Tibial nerve (tissue), 4 donors: Measurements from ENCODE around the gene PSD4. TPM values are rescaled to one million over a fixed set of nuclear protein-coding genes. Genes with fewer than 3 reads are reported as not detected.

Source experiments
- DNase-seq, 2 donors: peaks; one replicate each; pipeline ENCODE4 v3.0.0-alpha.2; 2019; ENCODE audit warnings: low spot score in 2 of 2
- H3K27ac ChIP-seq, 4 donors: fragments of 200-600 bp; sonication (generic) in 3 of 4; one replicate each; pipeline ENCODE4 v1.5.1; 2017 to 2019; ENCODE audit warnings: mild to moderate bottlenecking in 1 of 4
- H3K27me3 ChIP-seq, 2 donors: fragments of 200-600 bp; sonication (generic) in 1 of 2; one replicate each; pipeline versions ENCODE4 v1.5.1 to v1.6.0; 2017 to 2019
- H3K36me3 ChIP-seq, 3 donors: fragments of 200-600 bp; sonication (generic); one replicate each; pipeline ENCODE4 v1.5.1; 2018 to 2019
- H3K4me1 ChIP-seq, 4 donors: fragments of 200-600 bp; sonication (generic) in 3 of 4; one replicate each; pipeline ENCODE4 v1.5.1; 2017 to 2019
- H3K4me3 ChIP-seq, 4 donors: fragments of 200-600 bp; sonication (generic) in 3 of 4; one replicate each; pipeline ENCODE4 v1.5.1; 2017 to 2019; ENCODE audit warnings: mild to moderate bottlenecking in 1 of 4, moderate library complexity in 1 of 4
- H3K9me3 ChIP-seq, 4 donors: fragments of 200-600 bp; sonication (generic) in 3 of 4; one replicate each; pipeline ENCODE4 v1.5.1; 2017 to 2019
- EP300 ChIP-seq, 2 donors: sonication (generic); formaldehyde crosslinking; IDR thresholded peaks; one replicate each; pipeline ENCODE4 v1.6.1; 2017; ENCODE audit warnings: antibody characterized with exemption in 2 of 2, mild to moderate bottlenecking in 1 of 2
- POLR2A ChIP-seq, 2 donors: fragments of 450-650 bp; IDR thresholded peaks; one replicate each; pipeline ENCODE4 v1.6.1; 2017; ENCODE audit warnings: antibody characterized with exemption in 2 of 2, mild to moderate bottlenecking in 2 of 2, moderate library complexity in 2 of 2
- WGBS, 2 donors: methylation state at CpG; one replicate each; pipeline ENCODE4 v1.1.5; 2018; 5-methylcytosine and 5-hydroxymethylcytosine counted together
- total RNA-seq, 4 donors: library from RNA; depleted of rRNA; stranded (reverse); fragments of >200 nt; gene quantifications; one replicate each; pipeline ENCODE4 v1.1.0, GENCODE V29; 2016
- TF ChIP-seq, protein P1 (sequence below), 5 experiments: fragments of 200-600 bp in 3 of 5; fragments of 450-650 bp in 2 of 5; sonication (generic) in 3 of 5; IDR thresholded peaks; one replicate each; pipeline ENCODE4 v1.5.1; 2016 to 2019; ENCODE audit warnings: antibody characterized with exemption in 5 of 5, mild to moderate bottlenecking in 3 of 5, moderate library complexity in 2 of 5

Gene PSD4
- total RNA-seq, 4 donors from 2014 or later, result 8.7 to 20.7 (median 11.3) TPM

DNA sequence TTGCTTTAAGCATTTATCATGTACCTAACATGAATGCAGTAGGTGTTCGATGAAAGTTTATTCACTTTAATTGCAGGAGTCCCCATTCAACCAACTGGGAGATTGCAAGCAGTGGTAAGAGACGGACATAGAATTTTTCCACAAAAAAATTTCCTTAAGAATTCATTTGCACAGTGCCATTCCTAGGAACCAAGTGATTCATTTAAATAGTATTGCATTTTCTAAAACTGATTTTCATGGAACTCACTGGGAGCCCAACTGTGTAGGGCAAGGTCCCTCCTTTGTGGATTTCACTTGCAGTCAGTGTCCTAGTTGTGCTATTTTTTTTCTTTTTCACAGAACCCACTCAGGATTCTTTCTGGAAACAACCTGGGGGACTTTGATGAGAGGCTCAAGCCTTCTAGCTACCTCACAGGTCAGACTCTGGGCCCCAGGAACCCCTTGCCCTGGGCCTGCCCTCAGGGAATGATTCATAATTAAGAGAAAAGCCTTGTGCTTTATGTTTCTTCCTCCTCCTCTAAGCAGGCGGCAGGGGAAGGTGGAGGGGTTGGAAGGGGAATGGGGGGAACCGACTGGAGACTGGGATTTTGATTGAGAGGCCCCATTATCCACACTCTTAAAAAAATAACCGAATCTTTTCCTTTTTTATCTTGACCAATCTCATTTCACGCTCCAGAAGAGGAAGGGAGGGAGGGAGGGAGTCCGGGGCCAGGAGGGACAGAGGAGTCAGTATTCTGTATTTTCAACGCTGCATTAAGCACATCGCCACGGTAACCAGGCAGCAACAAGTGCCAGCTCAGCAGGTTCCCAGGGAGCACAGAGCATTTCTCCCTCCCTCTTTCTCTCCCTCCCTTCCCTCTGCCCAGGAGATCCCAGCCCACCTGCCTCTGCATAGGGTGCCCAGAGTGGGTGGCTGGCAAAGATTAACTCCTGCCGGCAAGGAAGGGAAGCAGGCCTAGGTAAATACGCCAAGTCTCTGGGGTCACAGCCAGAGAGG is 51.8 kb downstream of the PSD4 start:
- Histone ChIP-seq H3K27ac (peak overlapping the region in 2 of 4 donors; percentile 16 to 55), H3K27me3 (no peaks in the 10 kb centered on the region), H3K36me3 (no peaks in the 10 kb centered on the region), H3K4me1 (peaks cover 0 to 17% (median 0%) of the 10 kb centered on the region in 4 donors), H3K9me3 (no peaks in the 10 kb centered on the region), H3K4me3 (no peak overlapping the region)
- WGBS, 2 donors, result 39 to 48% methylated on average over 12 of the region's 12 CpGs
- TF ChIP-seq EP300 (IDR thresholded peaks at IDR 0.05) (no peak), POLR2A (IDR thresholded peaks at IDR 0.05) (no peak)
- TF ChIP-seq, protein P1, sequence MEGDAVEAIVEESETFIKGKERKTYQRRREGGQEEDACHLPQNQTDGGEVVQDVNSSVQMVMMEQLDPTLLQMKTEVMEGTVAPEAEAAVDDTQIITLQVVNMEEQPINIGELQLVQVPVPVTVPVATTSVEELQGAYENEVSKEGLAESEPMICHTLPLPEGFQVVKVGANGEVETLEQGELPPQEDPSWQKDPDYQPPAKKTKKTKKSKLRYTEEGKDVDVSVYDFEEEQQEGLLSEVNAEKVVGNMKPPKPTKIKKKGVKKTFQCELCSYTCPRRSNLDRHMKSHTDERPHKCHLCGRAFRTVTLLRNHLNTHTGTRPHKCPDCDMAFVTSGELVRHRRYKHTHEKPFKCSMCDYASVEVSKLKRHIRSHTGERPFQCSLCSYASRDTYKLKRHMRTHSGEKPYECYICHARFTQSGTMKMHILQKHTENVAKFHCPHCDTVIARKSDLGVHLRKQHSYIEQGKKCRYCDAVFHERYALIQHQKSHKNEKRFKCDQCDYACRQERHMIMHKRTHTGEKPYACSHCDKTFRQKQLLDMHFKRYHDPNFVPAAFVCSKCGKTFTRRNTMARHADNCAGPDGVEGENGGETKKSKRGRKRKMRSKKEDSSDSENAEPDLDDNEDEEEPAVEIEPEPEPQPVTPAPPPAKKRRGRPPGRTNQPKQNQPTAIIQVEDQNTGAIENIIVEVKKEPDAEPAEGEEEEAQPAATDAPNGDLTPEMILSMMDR (IDR thresholded peaks at IDR 0.05), result no peak
- no peak for DNase-seq

DNA sequence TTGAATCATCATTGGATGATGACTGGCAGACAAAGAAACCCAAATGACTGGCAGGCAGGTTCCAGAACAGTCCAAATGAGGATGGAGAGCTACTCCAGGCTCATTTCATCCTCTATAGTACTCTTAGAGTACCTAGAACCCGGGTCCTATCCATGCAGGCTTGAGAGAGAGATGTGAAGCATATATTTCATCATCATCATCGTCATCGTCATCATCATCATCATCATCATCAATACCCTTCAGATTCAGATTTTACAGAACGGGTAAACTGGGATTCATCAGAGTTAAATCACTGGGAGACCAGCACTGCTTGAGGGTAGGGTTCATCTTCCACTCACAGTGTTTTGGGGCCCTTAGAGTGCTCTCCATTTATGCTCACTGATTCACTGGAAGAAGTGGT is 52.7 kb downstream of the PSD4 start:
- TF ChIP-seq, protein P1 (IDR thresholded peaks at IDR 0.05), result no peak
- Histone ChIP-seq H3K27ac (no peak overlapping the region), H3K27me3 (no peaks in the 10 kb centered on the region), H3K4me3 (no peak overlapping the region), H3K4me1 (peaks cover 0 to 10% (median 0%) of the 10 kb centered on the region in 4 donors), H3K9me3 (no peaks in the 10 kb centered on the region), H3K36me3 (no peaks in the 10 kb centered on the region)
- WGBS, 2 donors, result 69 to 78% methylated on average over 4 of the region's 4 CpGs
- DNase-seq, result no peak

DNA sequence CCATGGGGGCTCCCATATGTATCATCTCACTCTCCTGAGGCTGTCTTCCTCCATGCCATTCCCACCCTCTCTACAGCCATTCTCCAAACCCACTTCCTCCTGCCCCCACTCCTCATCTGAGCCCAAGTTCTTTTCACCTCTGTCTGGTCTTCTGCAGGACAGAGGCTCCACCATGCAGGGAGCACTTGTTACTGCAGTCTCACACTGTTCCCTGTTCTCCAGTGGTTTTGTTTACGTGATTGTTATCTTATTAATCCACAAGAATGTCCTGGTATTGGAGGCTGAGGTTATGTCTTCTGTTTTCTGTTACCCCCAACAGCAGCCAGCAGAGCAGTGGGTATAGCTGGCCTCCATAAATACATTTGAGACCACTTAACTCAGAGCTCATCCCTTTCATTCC is 53.5 kb downstream of the PSD4 start:
- Histone ChIP-seq H3K27ac (no peak overlapping the region), H3K4me1 (peaks cover 0 to 10% (median 0%) of the 10 kb centered on the region in 4 donors), H3K27me3 (no peaks in the 10 kb centered on the region), H3K36me3 (no peaks in the 10 kb centered on the region), H3K9me3 (no peaks in the 10 kb centered on the region), H3K4me3 (no peak overlapping the region)
- DNase-seq, result no peak
- TF ChIP-seq POLR2A (IDR thresholded peaks at IDR 0.05) (no peak), EP300 (IDR thresholded peaks at IDR 0.05) (no peak)
- TF ChIP-seq, protein P1 (IDR thresholded peaks at IDR 0.05), result no peak
- 88 to 100% methylated on average over 1 of the region's 1 CpG for WGBS, 2 donors

DNA sequence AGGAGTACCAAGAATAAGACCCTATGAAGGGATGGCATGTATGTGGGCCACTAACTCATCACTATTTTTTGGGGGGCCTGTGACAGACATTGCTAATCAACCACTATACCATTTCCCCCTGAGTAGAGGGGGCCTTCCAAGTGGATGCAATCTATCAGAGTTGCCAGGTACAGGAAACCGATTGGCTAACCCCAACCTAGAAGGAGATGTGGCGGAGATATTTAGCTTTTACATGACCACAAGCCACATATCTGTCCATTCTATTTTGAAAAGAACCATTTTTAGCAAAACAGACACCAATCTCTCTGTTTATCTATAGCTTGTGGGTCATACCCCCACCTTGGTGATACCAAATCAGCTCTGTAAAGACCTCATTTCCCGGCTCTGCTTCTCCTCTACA is 53.9 kb downstream of the PSD4 start:
- no peak for DNase-seq
- WGBS, 2 donors, result 91 to 98% methylated on average over 3 of the region's 3 CpGs
- Histone ChIP-seq H3K4me3 (no peak overlapping the region), H3K36me3 (no peaks in the 10 kb centered on the region), H3K27ac (no peak overlapping the region), H3K9me3 (no peaks in the 10 kb centered on the region), H3K27me3 (no peaks in the 10 kb centered on the region), H3K4me1 (peaks cover 0 to 10% (median 0%) of the 10 kb centered on the region in 4 donors)
- TF ChIP-seq EP300 (IDR thresholded peaks at IDR 0.05), result no peak
- TF ChIP-seq POLR2A (IDR thresholded peaks at IDR 0.05), result no peak
- TF ChIP-seq, protein P1 (IDR thresholded peaks at IDR 0.05), result no peak

- TF ChIP-seq POLR2A (IDR thresholded peaks at IDR 0.05), result no peak
- TF ChIP-seq, protein P1 (IDR thresholded peaks at IDR 0.05), result no peak
- no peak for TF ChIP-seq EP300 (IDR thresholded peaks at IDR 0.05)
- H3K36me3 ChIP-seq, result no peaks in the 10 kb centered on the region
- H3K4me1 ChIP-seq, result peaks cover 0 to 10% (median 0%) of the 10 kb centered on the region in 4 donors
- no peak overlapping the region for H3K27ac ChIP-seq
- DNase-seq, result no peak
- no peak overlapping the region for H3K4me3 ChIP-seq
- no peaks in the 10 kb centered on the region for H3K9me3 ChIP-seq
- no peaks in the 10 kb centered on the region for H3K27me3 ChIP-seq
- 85 to 94% methylated on average over 1 of the region's 1 CpG for WGBS, 2 donors
Measured at GRCh38 chr2:113228351-113228750, 54.6 kb downstream of the PSD4 start.
